GM06990 (cell line): ENCODE measurements around the gene PRRX2.

ENCODE experiments used
- DNase-seq: peaks from one replicate; pipeline ENCODE4 v3.0.0-alpha.2; 2011; ENCODE audit not compliant: insufficient read length; ENCODE audit errors: extremely low read depth
- H3K27me3 ChIP-seq: replicated peaks from 2 replicates; pipeline ENCODE4 v1.6.0; 2011; ENCODE audit warnings: low read length; ENCODE audit not compliant: control insufficient read depth, insufficient read depth
- H3K36me3 ChIP-seq: 2 replicates; pipeline ENCODE4 v1.5.1; 2011; ENCODE audit warnings: low read length; ENCODE audit not compliant: control insufficient read depth, insufficient read depth
- H3K4me3 ChIP-seq: replicated peaks from 2 replicates; pipeline ENCODE4 v1.5.1; 2011; ENCODE audit warnings: low read depth, mild to moderate bottlenecking, control low read depth, low read length
- CTCF ChIP-seq: IDR thresholded peaks from 2 replicates; pipeline ENCODE4 v1.5.1; 2011; ENCODE audit warnings: low read length, control low read depth, mild to moderate bottlenecking, inconsistent platforms; ENCODE audit not compliant: insufficient read depth, poor library complexity, severe bottlenecking

The PRRX2 gene

GRCh38 chr9:129687391-129687790, 21.9 kb downstream of the PRRX2 start:
- TF ChIP-seq CTCF: no peak
- H3K27me3 ChIP-seq: no peaks in the 10 kb centered on the region; the same call in 1 of the 2 replicates
- DNase-seq: no peak
- no peak overlapping the region for H3K4me3 ChIP-seq
- H3K36me3 ChIP-seq: no peaks in the 10 kb centered on the region

- Histone ChIP-seq H3K27me3 (no peaks in the 10 kb centered on the region; the same call in 1 of the 2 replicates), H3K4me3 (no peak overlapping the region)
Observed at GRCh38 chr9:129688285-129689043, 23.0 kb downstream of the PRRX2 start.

GRCh38 chr9:129692534-129692933, 27.1 kb downstream of the PRRX2 start:
- Histone ChIP-seq H3K36me3 (no peaks in the 10 kb centered on the region), H3K27me3 (peaks cover 4% of the 10 kb centered on the region), H3K4me3 (no peak overlapping the region)
- TF ChIP-seq CTCF: no peak
- no peak for DNase-seq

More at GRCh38 chr9:129688285-129689043, 23.0 kb downstream of the PRRX2 start:
- H3K36me3 ChIP-seq: no peaks in the 10 kb centered on the region
- TF ChIP-seq CTCF: no peak
- DNase-seq: no peak

- Histone ChIP-seq H3K4me3 (no peak overlapping the region), H3K27me3 (peaks cover 5% of the 10 kb centered on the region), H3K36me3 (no peaks in the 10 kb centered on the region)
- TF ChIP-seq CTCF: no peak
- DNase-seq: no peak
Observed at GRCh38 chr9:129693741-129694140, 28.3 kb downstream of the PRRX2 start.

- peaks cover 5% of the 10 kb centered on the region for H3K27me3 ChIP-seq
- no peaks in the 10 kb centered on the region for H3K36me3 ChIP-seq
- H3K4me3 ChIP-seq: no peak overlapping the region
- no peak for DNase-seq
- TF ChIP-seq CTCF: no peak
Observed at GRCh38 chr9:129694243-129694646, 28.8 kb downstream of the PRRX2 start.
